Measurements from ENCODE around the gene TMEM117. TPM values are rescaled to one million over a fixed set of nuclear protein-coding genes. Genes with fewer than 3 reads are reported as not detected.

Gene TMEM117
- total RNA-seq, 6 experiments from 2014 or later: 5.5 to 8.8 (median 7.0) TPM

DNA sequence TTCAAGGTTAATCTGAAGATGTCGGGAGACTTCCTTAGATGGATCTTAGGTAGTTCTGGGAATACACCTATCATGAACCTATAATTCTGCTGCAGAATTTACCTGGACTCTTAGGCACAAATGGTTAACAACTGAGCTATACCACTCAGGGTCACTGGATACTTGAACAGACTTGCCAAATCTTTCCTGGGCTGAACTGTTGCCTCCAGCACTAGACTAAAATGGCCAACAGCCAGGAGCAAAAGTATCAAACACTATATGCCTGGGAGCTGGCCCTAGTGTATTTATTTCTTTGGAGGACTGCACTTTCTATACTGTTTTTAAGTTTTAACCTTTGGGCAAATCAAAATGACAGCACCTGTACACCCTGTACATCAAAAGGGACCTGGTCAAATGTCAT is 252.8 kb downstream of the TMEM117 start:
- Mint-ChIP-seq H3K27ac (no peak overlapping the region), H3K27me3 (ENCODE audit: insufficient read depth) (peaks cover 2% of the 10 kb centered on the region; the same call in 1 of the 2 replicates), H3K36me3 (ENCODE audit: low read depth) (no peaks in the 10 kb centered on the region), H3K4me1 (ENCODE audit: low read depth) (no peaks in the 10 kb centered on the region), H3K9me3 (no peaks in the 10 kb centered on the region), H3K4me3 (no peak overlapping the region)
- TF ChIP-seq, protein P1, sequence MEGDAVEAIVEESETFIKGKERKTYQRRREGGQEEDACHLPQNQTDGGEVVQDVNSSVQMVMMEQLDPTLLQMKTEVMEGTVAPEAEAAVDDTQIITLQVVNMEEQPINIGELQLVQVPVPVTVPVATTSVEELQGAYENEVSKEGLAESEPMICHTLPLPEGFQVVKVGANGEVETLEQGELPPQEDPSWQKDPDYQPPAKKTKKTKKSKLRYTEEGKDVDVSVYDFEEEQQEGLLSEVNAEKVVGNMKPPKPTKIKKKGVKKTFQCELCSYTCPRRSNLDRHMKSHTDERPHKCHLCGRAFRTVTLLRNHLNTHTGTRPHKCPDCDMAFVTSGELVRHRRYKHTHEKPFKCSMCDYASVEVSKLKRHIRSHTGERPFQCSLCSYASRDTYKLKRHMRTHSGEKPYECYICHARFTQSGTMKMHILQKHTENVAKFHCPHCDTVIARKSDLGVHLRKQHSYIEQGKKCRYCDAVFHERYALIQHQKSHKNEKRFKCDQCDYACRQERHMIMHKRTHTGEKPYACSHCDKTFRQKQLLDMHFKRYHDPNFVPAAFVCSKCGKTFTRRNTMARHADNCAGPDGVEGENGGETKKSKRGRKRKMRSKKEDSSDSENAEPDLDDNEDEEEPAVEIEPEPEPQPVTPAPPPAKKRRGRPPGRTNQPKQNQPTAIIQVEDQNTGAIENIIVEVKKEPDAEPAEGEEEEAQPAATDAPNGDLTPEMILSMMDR (IDR thresholded peaks at IDR 0.05): no peak
- no peak for DNase-seq

DNA sequence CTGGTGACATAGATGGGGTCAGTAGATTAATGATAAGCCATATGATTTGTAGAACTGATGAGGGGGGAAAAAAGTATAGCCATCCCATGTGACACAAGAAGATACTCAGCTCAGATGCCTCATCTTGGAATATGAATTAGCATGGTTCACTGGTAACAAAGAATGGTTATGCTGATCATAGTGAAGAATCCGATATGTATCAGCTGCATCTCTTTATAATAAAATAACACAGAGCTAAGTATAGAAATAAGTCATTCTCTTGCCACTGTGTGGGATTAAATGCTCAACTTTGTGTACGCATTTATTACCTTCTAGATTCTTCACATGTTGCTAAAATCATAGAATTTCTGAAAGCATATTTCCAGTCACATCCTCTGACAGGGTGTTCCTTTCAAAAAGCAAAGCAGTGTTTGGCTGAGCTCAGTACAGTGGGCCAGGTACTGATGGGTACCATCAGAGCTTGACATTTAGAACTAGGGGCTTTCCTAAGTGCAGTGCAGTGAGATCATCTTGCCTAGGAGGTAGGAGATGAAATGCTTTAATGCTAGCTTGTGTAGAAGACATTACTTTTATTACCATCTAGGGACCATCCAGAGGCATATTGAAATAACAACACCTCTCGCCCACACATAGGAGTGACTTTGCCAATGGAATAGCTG is 256.2 kb downstream of the TMEM117 start:
- Mint-ChIP-seq H3K9me3 (no peaks in the 10 kb centered on the region), H3K4me3 (no peak overlapping the region), H3K27ac (no peak overlapping the region), H3K36me3 (ENCODE audit: low read depth) (no peaks in the 10 kb centered on the region), H3K4me1 (ENCODE audit: low read depth) (no peaks in the 10 kb centered on the region), H3K27me3 (ENCODE audit: insufficient read depth) (peaks cover 2% of the 10 kb centered on the region; the same call in 1 of the 2 replicates)
- DNase-seq: no peak
- TF ChIP-seq, protein P1 (IDR thresholded peaks at IDR 0.05): no peak

DNA sequence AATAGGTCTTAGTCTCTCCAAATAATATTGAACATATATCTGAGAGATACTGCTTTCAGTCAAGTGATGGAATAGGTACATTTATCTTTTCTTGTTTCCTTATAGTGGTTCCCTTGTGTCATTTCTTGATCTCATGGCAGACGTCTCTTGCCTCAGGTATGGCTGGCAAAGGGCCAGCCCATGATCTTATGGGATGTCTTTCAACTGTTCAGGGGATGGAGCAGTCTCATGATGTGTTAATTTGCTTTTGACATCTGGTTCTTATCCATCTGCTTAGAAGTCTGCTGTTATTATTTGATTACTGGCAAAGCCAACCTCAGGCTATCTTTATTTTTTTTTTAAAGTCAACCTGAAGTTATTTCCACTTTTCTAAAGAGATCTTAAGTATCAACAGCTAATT is 262.9 kb downstream of the TMEM117 start:
- Mint-ChIP-seq H3K4me3 (no peak overlapping the region), H3K36me3 (ENCODE audit: low read depth) (no peaks in the 10 kb centered on the region), H3K9me3 (no peaks in the 10 kb centered on the region), H3K27me3 (ENCODE audit: insufficient read depth) (no peaks in the 10 kb centered on the region; the same call in 1 of the 2 replicates), H3K4me1 (ENCODE audit: low read depth) (no peaks in the 10 kb centered on the region), H3K27ac (no peak overlapping the region)
- no peak for DNase-seq
- TF ChIP-seq, protein P1 (IDR thresholded peaks at IDR 0.05): no peak

DNA sequence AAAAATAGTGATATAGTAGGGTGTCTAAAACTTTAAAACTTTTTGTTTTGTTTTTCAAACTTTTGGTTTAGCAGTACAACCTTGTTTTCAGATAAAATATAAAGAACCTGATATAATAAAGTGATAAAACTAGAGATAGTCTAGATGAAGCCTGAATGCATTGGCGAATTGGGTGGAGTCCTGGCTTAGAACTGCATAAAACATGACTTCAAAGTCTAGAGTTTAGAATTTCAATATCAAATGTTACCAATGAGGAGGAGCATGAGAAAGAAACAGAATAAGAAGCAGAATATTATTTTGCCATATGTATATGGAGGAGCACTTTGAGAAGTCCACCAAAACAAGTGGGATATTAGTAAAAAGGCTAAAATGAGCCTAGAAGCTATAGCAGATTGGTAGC is 263.6 kb downstream of the TMEM117 start:
- Mint-ChIP-seq H3K27ac (no peak overlapping the region), H3K4me1 (ENCODE audit: low read depth) (no peaks in the 10 kb centered on the region), H3K9me3 (no peaks in the 10 kb centered on the region), H3K27me3 (ENCODE audit: insufficient read depth) (no peaks in the 10 kb centered on the region; the same call in 1 of the 2 replicates), H3K36me3 (ENCODE audit: low read depth) (no peaks in the 10 kb centered on the region), H3K4me3 (no peak overlapping the region)
- no peak for DNase-seq
- TF ChIP-seq, protein P1 (IDR thresholded peaks at IDR 0.05): no peak

DNA sequence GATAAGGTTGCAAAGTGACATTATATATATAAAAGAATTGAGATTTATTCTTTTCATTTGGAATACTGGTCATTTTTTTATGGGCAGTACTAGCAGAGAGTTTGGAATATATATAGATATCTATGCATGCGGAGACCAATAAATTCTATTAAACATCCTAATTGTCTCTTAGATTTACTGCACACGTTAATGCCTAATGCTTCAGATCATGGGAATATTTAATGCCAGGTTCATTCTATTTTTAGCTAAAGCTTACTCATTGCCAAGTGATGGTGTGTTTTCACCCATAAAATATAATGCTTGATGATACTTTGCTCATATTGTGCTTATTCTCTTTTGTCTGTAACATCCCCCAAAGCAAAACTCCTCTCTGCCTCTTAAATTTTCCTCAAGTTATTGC is 264.4 kb downstream of the TMEM117 start:
- H3K27me3 Mint-ChIP-seq (ENCODE audit: insufficient read depth): no peaks in the 10 kb centered on the region; the same call in 1 of the 2 replicates
- H3K4me1 Mint-ChIP-seq (ENCODE audit: low read depth): no peaks in the 10 kb centered on the region
- H3K27ac Mint-ChIP-seq: no peak overlapping the region
- TF ChIP-seq, protein P1 (IDR thresholded peaks at IDR 0.05): no peak
- DNase-seq: no peak
- H3K4me3 Mint-ChIP-seq: no peak overlapping the region
- no peaks in the 10 kb centered on the region for H3K36me3 Mint-ChIP-seq (ENCODE audit: low read depth)
- H3K9me3 Mint-ChIP-seq: no peaks in the 10 kb centered on the region

Data from HFFc6 (cell line).